GM12864 (cell line): ENCODE results near the gene TMCO4.

Experiments used
- DNase-seq: peaks from one replicate; pipeline ENCODE4 v3.0.0-alpha.2; 2011; ENCODE audit warnings: low read depth
- H3K4me3 ChIP-seq: 2 replicates; pipeline ENCODE4 v1.5.1; 2011; ENCODE audit warnings: mild to moderate bottlenecking, low read depth, low read length, control low read depth
- TF ChIP-seq, protein P1 (sequence below): IDR thresholded peaks from 2 replicates; pipeline ENCODE4 v1.5.1; 2011; ENCODE audit warnings: low read depth, mild to moderate bottlenecking, moderate library complexity, low read length, control low read depth, inconsistent platforms; ENCODE audit errors: missing control alignments

Gene TMCO4

GRCh38 chr1:19747761-19748160, 52.0 kb downstream of the TMCO4 start:
- TF ChIP-seq, protein P1, sequence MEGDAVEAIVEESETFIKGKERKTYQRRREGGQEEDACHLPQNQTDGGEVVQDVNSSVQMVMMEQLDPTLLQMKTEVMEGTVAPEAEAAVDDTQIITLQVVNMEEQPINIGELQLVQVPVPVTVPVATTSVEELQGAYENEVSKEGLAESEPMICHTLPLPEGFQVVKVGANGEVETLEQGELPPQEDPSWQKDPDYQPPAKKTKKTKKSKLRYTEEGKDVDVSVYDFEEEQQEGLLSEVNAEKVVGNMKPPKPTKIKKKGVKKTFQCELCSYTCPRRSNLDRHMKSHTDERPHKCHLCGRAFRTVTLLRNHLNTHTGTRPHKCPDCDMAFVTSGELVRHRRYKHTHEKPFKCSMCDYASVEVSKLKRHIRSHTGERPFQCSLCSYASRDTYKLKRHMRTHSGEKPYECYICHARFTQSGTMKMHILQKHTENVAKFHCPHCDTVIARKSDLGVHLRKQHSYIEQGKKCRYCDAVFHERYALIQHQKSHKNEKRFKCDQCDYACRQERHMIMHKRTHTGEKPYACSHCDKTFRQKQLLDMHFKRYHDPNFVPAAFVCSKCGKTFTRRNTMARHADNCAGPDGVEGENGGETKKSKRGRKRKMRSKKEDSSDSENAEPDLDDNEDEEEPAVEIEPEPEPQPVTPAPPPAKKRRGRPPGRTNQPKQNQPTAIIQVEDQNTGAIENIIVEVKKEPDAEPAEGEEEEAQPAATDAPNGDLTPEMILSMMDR: no peak
- no peak for DNase-seq
- H3K4me3 ChIP-seq: no peak overlapping the region

DNA sequence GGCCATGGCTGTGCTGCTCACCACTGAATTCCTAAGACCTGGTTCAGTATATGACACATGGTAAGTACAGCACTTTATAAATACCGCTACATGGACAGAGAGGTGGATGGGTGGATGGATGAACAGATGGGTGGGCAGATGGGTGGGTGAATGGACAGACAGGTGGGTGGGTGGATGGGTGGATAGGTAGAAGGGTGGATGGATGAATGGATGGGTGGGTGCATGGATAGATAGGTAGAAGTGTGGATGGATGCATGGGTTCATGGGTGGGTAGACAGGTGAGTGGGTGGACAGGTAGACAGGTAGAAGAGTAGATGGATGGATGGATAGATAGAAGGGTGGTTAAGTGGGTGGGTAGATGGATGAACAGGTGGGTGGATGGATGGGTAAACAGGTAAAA, 54.8 kb downstream of the TMCO4 start:
- H3K4me3 ChIP-seq: no peak overlapping the region
- TF ChIP-seq, protein P1: no peak
- no peak for DNase-seq

GRCh38 chr1:19744335-19744743, 55.4 kb downstream of the TMCO4 start:
- H3K4me3 ChIP-seq: no peak overlapping the region
- no peak for DNase-seq
- TF ChIP-seq, protein P1: no peak

- TF ChIP-seq, protein P1: no peak
- DNase-seq: no peak
- H3K4me3 ChIP-seq: no peak overlapping the region
Observed at GRCh38 chr1:19743793-19744192, 55.9 kb downstream of the TMCO4 start.

GRCh38 chr1:19743180-19743579, 56.5 kb downstream of the TMCO4 start:
- TF ChIP-seq, protein P1: no peak
- H3K4me3 ChIP-seq: no peak overlapping the region
- no peak for DNase-seq

DNA sequence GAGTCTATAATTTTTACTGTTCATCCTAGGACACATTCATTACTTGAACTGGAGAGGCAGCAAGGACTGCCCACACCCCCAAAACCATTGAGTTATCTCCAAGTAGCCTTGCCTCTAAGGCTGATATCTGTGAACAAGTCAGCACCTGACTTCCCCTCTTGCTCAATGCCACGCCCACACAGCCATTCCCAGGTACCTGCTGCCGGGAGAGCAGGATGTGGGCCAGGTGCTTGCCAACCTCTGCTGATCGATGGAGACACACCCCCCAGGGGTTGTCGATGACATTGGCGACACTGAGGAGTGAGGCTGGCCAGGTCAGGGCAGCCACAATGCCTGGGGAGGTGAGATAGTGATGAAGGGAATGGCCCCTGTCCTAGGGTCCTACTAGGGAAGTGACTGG, 60.1 kb downstream of the TMCO4 start:
- TF ChIP-seq, protein P1: no peak
- H3K4me3 ChIP-seq: no peak overlapping the region
- DNase-seq: no peak

- no peak overlapping the region for H3K4me3 ChIP-seq
- no peak for DNase-seq
- TF ChIP-seq, protein P1: no peak
Observed at GRCh38 chr1:19738669-19739068, 61.0 kb downstream of the TMCO4 start.
